ENCODE data around the gene ERC2. TPM values are rescaled to one million over a fixed set of nuclear protein-coding genes. Genes with fewer than 3 reads are reported as not detected.

The ERC2 gene
- total RNA-seq, 1 donor from 2014 or later: not detected

Other genes starting within 250 kb of the ERC2 start
- 36.8 and 37.8 TPM in 2 replicates for gene CCDC66, start 88.7 kb upstream of the ERC2 start, total RNA-seq
- gene TASOR, start 214.8 kb upstream of the ERC2 start, total RNA-seq: 65.0 and 65.1 TPM in 2 replicates